ENCODE measurements around the gene DISC1.
"Not testable (repeated sequence)": the region's sequence is repeated elsewhere in the genome, so short reads cannot be mapped to it uniquely, and the experiment has no call there.

Gene DISC1

DNA sequence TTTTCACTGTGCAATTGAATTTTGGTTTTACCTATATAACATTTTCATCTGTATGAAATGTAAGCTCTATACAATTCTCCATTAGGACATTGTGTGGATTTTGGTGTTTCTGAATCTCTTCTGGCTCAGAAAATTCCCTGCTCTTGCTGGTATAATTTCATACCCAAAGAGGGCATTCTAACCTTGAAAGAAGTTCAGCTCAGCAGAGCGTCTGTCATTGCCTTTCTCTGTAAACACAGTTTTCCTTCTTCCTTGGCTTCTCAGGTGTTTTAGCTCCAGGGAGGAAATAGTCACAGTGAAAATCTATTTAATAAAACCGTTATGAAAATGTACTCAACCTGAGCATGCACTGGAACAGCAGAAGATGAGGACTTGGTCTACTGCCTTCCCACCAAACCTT, 16.0 kb downstream of the DISC1 start:
- no peak for TF ChIP-seq MYC (IDR thresholded peaks at IDR 0.05; ENCODE audit: low read depth, low read length)
- TF ChIP-seq, protein P1, sequence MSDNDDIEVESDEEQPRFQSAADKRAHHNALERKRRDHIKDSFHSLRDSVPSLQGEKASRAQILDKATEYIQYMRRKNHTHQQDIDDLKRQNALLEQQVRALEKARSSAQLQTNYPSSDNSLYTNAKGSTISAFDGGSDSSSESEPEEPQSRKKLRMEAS (IDR thresholded peaks at IDR 0.05; ENCODE audit: low read depth, low read length) = no peak
- TF ChIP-seq POLR2A (IDR thresholded peaks at IDR 0.05; ENCODE audit: extremely low read depth, insufficient read length) = no peak
- DNase-seq (ENCODE audit: low read depth) = no peak
- H3K4me3 ChIP-seq (ENCODE audit: low read depth, low read length) = no peak overlapping the region

DNA sequence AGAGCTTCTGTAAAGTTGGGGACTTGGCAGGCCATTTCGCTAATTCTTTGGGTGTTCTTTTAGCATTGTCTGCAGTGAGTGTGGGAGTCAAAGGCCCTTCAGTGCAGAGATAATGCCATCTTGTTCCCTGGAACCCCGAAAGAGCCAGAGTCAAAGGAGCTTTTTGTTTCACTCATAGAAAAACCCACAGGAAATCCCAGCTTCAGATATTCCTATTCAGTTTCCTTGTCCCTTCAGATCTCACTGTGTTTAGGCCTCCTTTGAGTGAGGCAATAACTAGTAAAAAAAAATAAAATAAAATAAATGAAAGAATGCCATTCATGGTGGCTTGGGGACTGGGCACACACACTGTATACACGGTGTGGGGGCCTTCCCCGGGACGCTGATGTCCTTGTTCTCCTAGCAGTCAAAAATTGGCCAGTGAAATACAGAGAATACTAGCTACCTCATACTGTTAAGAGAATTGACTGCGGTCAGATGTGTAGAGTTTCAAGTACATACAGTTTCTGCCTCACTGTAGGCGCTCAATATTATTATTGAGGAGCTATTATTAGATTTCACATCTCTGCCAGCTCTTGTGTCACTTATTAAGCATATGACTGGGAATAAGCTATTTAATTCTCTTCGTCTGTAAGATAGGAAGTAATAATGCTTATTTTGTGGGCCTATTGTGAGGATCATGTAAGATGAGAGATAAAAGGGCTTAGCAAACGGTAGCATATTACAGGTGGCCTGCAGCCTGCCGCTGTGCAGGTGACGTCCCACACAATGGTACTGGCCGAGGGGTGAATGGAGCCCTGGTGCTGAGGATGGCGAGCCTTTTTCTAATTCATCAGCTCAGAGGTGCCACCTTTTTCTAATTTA, 16.7 kb downstream of the DISC1 start:
- no peak overlapping the region for H3K4me3 ChIP-seq (ENCODE audit: low read depth, low read length)
- DNase-seq (ENCODE audit: low read depth) = no peak
- TF ChIP-seq, protein P1 (IDR thresholded peaks at IDR 0.05; ENCODE audit: low read depth, low read length) = no peak
- TF ChIP-seq POLR2A (IDR thresholded peaks at IDR 0.05; ENCODE audit: extremely low read depth, insufficient read length) = no peak
- TF ChIP-seq, protein P2, sequence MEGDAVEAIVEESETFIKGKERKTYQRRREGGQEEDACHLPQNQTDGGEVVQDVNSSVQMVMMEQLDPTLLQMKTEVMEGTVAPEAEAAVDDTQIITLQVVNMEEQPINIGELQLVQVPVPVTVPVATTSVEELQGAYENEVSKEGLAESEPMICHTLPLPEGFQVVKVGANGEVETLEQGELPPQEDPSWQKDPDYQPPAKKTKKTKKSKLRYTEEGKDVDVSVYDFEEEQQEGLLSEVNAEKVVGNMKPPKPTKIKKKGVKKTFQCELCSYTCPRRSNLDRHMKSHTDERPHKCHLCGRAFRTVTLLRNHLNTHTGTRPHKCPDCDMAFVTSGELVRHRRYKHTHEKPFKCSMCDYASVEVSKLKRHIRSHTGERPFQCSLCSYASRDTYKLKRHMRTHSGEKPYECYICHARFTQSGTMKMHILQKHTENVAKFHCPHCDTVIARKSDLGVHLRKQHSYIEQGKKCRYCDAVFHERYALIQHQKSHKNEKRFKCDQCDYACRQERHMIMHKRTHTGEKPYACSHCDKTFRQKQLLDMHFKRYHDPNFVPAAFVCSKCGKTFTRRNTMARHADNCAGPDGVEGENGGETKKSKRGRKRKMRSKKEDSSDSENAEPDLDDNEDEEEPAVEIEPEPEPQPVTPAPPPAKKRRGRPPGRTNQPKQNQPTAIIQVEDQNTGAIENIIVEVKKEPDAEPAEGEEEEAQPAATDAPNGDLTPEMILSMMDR (IDR thresholded peaks at IDR 0.05; ENCODE audit: low read depth, low read length) = no peak
- TF ChIP-seq MYC (IDR thresholded peaks at IDR 0.05; ENCODE audit: low read depth, low read length) = no peak

DNA sequence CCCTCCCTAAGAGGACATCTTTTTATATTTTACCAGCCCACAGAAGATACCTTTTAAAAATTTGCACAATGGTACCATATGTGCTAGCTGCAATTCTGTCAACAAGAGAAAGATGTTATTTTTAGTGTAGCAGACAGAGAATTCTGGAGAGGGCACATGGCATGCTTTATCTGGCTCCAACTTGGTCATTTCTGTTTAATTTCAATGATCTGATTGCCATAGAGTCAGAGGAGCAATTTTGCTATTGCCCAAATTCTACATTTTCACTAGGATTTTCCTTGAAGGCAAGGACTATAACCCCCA, 17.3 kb downstream of the DISC1 start:
- no peak for DNase-seq (ENCODE audit: low read depth)
- TF ChIP-seq, protein P2 (IDR thresholded peaks at IDR 0.05; ENCODE audit: low read depth, low read length) = no peak
- TF ChIP-seq MYC (IDR thresholded peaks at IDR 0.05; ENCODE audit: low read depth, low read length) = no peak
- TF ChIP-seq, protein P1 (IDR thresholded peaks at IDR 0.05; ENCODE audit: low read depth, low read length) = no peak
- TF ChIP-seq POLR2A (IDR thresholded peaks at IDR 0.05; ENCODE audit: extremely low read depth, insufficient read length) = no peak
- no peak overlapping the region for H3K4me3 ChIP-seq (ENCODE audit: low read depth, low read length)

DNA sequence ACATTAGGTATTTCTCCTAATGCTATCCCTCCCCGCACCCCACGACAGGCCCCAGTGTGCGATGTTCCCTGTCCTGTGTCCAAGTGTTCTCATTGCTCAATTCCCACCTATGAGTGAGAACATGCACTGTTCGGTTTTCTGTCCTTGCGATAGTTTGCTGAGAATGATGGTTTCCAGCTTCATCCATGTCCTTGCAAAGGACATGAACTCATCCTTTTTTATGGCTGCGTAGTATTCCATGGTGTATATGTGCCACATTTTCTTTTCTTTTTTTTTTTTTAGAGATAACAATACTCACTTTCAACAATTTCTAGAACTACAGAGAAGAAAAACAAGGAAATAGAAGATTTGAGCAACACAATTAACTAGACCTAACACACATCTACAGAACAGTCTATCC, 19.0 kb downstream of the DISC1 start:
- DNase-seq (ENCODE audit: low read depth); H3K4me3 ChIP-seq (ENCODE audit: low read depth, low read length): not testable (repeated sequence)

DNA sequence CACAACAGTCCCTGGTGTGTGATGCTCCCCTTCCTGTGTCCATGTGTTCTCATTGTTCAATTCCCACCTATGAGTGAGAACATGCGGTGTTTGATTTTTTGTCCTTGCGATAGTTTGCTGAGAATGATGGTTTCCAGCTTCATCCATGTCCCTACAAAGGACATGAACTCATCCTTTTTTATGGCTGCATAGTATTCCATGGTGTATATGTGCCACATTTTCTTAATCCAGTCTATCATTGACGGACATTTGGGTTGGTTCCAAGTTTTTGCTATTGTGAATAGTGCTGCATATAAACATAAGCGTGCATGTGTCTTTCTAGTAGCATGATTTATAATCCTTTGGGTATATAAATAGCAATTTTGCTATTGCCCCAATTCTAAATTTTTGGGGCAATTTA, 19.6 kb downstream of the DISC1 start:
- not testable (repeated sequence) for DNase-seq (ENCODE audit: low read depth); H3K4me3 ChIP-seq (ENCODE audit: low read depth, low read length)

DNA sequence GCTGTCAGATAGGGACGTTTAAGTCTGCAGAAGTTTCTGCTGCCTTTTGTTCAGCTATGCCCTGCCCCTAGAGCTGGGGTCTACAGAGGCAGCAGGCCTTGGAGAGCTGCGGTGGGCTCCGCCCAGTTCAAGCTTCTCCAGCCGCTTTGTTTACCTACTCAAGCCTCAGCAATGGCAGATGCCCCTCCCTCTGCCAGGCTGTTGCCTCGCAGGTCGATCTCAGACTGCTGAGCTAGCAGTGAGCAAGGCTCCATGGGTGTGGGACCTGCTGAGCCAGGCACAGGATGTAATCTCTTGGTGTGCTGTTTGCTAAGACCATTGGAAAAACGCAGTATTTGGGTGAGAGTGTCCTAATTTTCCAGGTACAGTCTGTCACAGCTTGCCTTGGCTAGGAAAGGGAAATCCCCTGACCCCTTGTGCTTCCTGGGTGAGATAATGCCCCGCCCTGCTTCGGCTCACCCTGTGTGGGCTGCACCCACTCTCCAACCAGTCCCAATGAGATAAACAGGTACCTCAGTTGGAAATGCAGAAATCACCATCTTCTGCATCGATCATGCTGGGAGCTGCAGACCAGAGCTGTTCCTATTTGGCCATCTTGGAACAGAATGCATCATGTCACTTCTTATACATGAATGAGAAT, 25.2 kb downstream of the DISC1 start:
- H3K4me3 ChIP-seq (ENCODE audit: low read depth, low read length); DNase-seq (ENCODE audit: low read depth): not testable (repeated sequence)

DNA sequence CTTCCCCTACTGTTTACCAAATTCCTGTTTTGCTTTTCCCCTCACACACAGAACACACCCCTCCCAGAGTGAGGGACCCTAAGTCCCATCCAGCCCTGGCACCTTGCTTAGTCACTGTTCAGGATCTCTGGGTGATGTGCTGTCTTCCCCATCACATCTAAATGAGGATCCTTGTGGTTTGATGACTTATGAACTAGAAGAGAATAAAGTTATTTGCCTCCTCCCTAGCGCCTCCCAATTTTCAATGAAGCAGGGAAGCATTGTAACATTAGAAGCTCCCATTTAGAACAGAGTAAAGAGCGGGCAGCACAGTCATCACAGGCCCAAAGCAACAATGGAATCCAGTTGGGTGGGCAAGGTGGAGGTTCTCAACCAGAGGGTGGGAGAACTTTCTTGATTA, 27.0 kb downstream of the DISC1 start:
- no peak for TF ChIP-seq POLR2A (IDR thresholded peaks at IDR 0.05; ENCODE audit: extremely low read depth, insufficient read length)
- TF ChIP-seq, protein P1 (IDR thresholded peaks at IDR 0.05; ENCODE audit: low read depth, low read length) = no peak
- TF ChIP-seq MYC (IDR thresholded peaks at IDR 0.05; ENCODE audit: low read depth, low read length) = no peak
- TF ChIP-seq, protein P2 (IDR thresholded peaks at IDR 0.05; ENCODE audit: low read depth, low read length) = no peak
- DNase-seq (ENCODE audit: low read depth) = no peak
- H3K4me3 ChIP-seq (ENCODE audit: low read depth, low read length) = no peak overlapping the region

DNA sequence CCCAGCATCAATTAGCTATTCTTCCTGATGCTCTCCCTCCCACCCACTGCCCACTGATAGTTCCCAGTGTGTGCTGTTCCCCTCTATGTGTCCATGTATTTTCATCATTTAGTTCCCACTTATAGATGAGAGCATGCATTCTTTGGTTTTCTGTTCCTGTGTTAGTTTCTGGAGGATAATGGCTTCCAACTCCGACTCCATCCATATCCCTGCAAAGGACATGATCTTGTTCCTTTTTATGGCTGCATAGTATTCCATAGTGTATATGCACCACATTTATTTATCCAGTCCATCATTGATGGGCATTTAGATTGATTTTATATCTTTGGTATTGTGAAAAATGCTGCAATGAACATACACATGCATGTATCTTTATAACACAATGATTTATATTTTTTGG, 30.2 kb downstream of the DISC1 start:
- no peak overlapping the region for H3K4me3 ChIP-seq (ENCODE audit: low read depth, low read length)
- no peak for DNase-seq (ENCODE audit: low read depth)
- TF ChIP-seq MYC (IDR thresholded peaks at IDR 0.05; ENCODE audit: low read depth, low read length) (no peak), POLR2A (IDR thresholded peaks at IDR 0.05; ENCODE audit: extremely low read depth, insufficient read length) (no peak)
- TF ChIP-seq, protein P2 (IDR thresholded peaks at IDR 0.05; ENCODE audit: low read depth, low read length) = no peak
- TF ChIP-seq, protein P1 (IDR thresholded peaks at IDR 0.05; ENCODE audit: low read depth, low read length) = no peak

DNA sequence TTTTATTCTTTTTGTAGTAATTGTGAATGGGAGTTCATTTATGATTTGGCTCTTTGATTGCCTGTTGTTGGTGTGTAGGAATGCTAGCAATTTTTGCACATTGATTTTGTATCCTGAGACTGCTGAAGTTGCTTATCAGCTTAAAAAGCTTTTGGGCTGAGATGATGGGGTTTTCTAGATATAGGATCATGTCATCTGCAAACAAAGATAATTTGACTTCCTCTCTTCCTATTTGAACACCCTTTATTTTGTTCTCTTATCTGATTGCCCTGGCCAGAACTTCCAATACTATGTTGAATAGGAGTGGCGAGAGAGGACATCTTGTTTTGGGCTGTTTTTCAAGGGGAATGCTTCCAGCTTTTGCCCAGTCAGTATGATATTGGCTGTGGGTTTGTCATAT, 31.6 kb downstream of the DISC1 start:
- DNase-seq (ENCODE audit: low read depth); H3K4me3 ChIP-seq (ENCODE audit: low read depth, low read length): not testable (repeated sequence)

All from NB4 (cell line).